Frontal cortex (tissue), 4 donors: ENCODE measurements around the gene PRPS1L1. TPM values are rescaled to one million over a fixed set of nuclear protein-coding genes. Genes with fewer than 3 reads are reported as not detected.

Experiments used
- DNase-seq, 2 donors: peaks; one replicate each; pipeline ENCODE4 v3.0.0; 2012; ENCODE audit warnings: low spot score in 2 of 2
- FAIRE-seq: peaks from 2 replicates; lab custom pipeline; 2012; peaks lifted over from hg19 to GRCh38; lab: Jason Lieb, UNC
- total RNA-seq: library from RNA; depleted of rRNA; stranded (reverse); fragments of >200 nt; gene quantifications from one replicate; pipeline ENCODE4 v1.2.3, GENCODE V29; 2014
- donor health status: control.
- donor health status: control.
- donor health status: control.

The PRPS1L1 gene
- total RNA-seq, 1 donor from 2014 or later, result not detected

DNA sequence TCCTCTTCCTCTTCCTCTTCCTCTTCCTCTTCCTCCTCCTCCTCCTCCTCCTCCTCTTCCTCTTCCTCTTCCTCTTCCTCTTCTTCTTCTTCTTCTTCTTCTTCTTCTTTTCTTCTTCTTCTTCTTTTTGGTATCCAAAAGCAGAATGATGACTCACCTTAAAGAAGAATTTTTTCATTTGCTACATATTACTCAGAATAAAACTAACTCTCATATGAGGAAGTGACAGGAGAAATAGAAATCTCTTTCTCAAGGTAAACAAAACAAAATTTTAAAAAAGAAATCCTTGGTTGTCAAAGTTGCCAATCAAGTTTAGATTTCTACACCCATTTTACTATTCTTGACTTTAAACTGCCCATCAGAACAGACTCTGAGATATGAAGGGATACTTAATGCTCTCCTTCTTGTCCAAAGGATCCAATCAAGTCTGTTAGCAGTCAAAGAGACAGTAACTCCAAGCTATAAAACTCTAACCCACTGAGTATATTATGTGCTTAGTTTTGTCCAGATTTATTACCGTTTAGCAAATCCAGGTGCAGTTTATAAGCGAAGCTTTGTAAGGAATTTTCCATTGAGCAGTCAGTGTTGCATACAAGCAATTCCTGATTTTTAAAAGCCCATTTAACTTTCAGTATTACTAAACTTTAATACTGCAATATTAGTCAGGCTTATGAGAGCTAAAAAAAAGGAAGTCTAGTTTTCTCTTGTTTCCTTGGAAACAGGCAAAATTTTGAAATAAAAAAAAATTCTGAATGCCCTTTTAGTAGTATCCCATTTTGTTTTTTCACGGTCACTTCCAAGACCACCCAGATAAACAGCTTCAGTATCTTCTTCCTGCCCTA lies 44.2 kb downstream of the PRPS1L1 start:
- no peak for FAIRE-seq
- no peak for DNase-seq

DNA sequence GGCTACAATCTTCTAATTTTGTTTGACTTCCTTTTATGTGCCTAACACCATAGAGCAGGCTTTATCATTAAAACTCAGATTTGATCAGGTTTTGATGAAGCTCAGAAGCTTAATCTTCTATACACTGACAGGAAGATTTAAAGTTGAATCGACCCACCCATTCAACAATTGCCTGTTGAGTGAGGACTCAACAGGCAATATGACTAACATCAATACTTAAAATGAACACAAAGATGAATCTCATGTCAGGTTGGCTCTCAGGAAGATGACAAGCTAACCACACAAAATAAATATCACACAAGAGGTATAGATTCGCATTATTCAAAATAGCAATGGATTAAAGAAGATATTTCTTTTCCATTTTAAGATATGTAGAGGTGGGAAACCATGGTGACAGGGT lies 50.7 kb downstream of the PRPS1L1 start:
- no peak for DNase-seq
- no peak for FAIRE-seq

Other genes with a start within 250 kb of the PRPS1L1 start
- gene SNX13, start 87.4 kb downstream of the PRPS1L1 start, total RNA-seq, result 66.0 TPM